SK-N-SH treated with all-trans-retinoic acid at 6 μM for 48 hours (cell line): ENCODE data around the gene SUPT4H1.

Source experiments
- ATAC-seq: fragments of 200-7000 bp; cut with Tn5 transposase; 3 replicates; pipeline ENCODE4 v1.9.1; 2020; ENCODE audit warnings: mild to moderate bottlenecking, moderate library complexity
- ARNTL ChIP-seq: fragments of 450-650 bp; formaldehyde crosslinking; IDR thresholded peaks from 2 replicates; pipeline ENCODE4 v1.5.0; 2020; ENCODE audit warnings: low read depth, mild to moderate bottlenecking, moderate library complexity, borderline replicate concordance
- BACH2 ChIP-seq: fragments of 250-450 bp; sonication (Bioruptor Pico); IDR thresholded peaks from 2 replicates; pipeline ENCODE4 v1.9.0; 2021; ENCODE audit warnings: mild to moderate bottlenecking, borderline replicate concordance
- CSDC2 ChIP-seq: fragments of 250-450 bp; sonication (Bioruptor Pico); IDR thresholded peaks from 2 replicates; pipeline ENCODE4 v1.5.0; 2020; ENCODE audit warnings: mild to moderate bottlenecking, moderate library complexity
- ESRRG ChIP-seq: fragments of 250-450 bp; sonication (Bioruptor Pico); IDR thresholded peaks from 2 replicates; pipeline ENCODE4 v1.6.1; 2021; ENCODE audit warnings: mild to moderate bottlenecking
- GLIS3 ChIP-seq: fragments of 250-450 bp; sonication (Bioruptor Pico); IDR thresholded peaks from 2 replicates; pipeline ENCODE4 v1.5.0; 2020; ENCODE audit warnings: mild to moderate bottlenecking, moderate library complexity
- ISL1 ChIP-seq: fragments of 250-450 bp; sonication (Bioruptor Pico); IDR thresholded peaks from 2 replicates; pipeline ENCODE4 v2.1.2; 2022; ENCODE audit warnings: mild to moderate bottlenecking, moderate library complexity
- OSR1 ChIP-seq: fragments of 250-450 bp; sonication (Bioruptor Pico); IDR thresholded peaks from 2 replicates; pipeline ENCODE4 v1.8.0; 2022; ENCODE audit warnings: moderate library complexity, mild to moderate bottlenecking, inconsistent platforms
- PPARA ChIP-seq: fragments of 250-450 bp; sonication (Bioruptor Pico); IDR thresholded peaks from 2 replicates; pipeline ENCODE4 v1.5.0; 2020; ENCODE audit warnings: mild to moderate bottlenecking, borderline replicate concordance
- RARB ChIP-seq: fragments of 250-450 bp; sonication (Bioruptor Pico); IDR thresholded peaks from 2 replicates; pipeline ENCODE4 v1.8.0; 2021; ENCODE audit warnings: mild to moderate bottlenecking, moderate library complexity
- SNAI2 ChIP-seq: fragments of 250-450 bp; sonication (Bioruptor Pico); IDR thresholded peaks from 2 replicates; pipeline ENCODE4 v1.5.0; 2020; ENCODE audit warnings: mild to moderate bottlenecking, moderate library complexity
- TCF4 ChIP-seq: fragments of 250-450 bp; sonication (Bioruptor Pico); IDR thresholded peaks from 2 replicates; pipeline ENCODE4 v1.8.0; 2021; ENCODE audit warnings: mild to moderate bottlenecking, moderate library complexity, borderline replicate concordance
- ZC3H10 ChIP-seq: fragments of 250-450 bp; sonication (Bioruptor Pico); IDR thresholded peaks from 2 replicates; pipeline ENCODE4 v1.5.1; 2021; ENCODE audit warnings: mild to moderate bottlenecking, moderate library complexity
- ZFP3 ChIP-seq: fragments of 250-450 bp; sonication (Bioruptor Pico); IDR thresholded peaks from 2 replicates; pipeline ENCODE4 v1.5.0; 2020; ENCODE audit warnings: mild to moderate bottlenecking, moderate library complexity
- ZFP30 ChIP-seq: fragments of 450-650 bp; formaldehyde crosslinking; IDR thresholded peaks from 2 replicates; pipeline ENCODE4 v1.5.0; 2022; ENCODE audit warnings: mild to moderate bottlenecking, moderate library complexity
- ZNF565 ChIP-seq: fragments of 450-650 bp; formaldehyde crosslinking; conservative IDR thresholded peaks from 2 replicates; pipeline ENCODE4 v1.5.0; 2020; ENCODE audit warnings: low read depth, mild to moderate bottlenecking, moderate library complexity
- ZNF8 ChIP-seq: fragments of 450-650 bp; formaldehyde crosslinking; IDR thresholded peaks from 2 replicates; pipeline ENCODE4 v1.5.0; 2020; ENCODE audit warnings: mild to moderate bottlenecking, moderate library complexity
- TF ChIP-seq, protein P1 (sequence below): fragments of 250-450 bp; sonication (Bioruptor Pico); IDR thresholded peaks from 2 replicates; pipeline ENCODE4 v1.5.1; 2021; ENCODE audit warnings: mild to moderate bottlenecking, moderate library complexity
- TF ChIP-seq, protein P2 (sequence below): fragments of 250-450 bp; sonication (Bioruptor Pico); IDR thresholded peaks from 2 replicates; pipeline ENCODE4 v1.5.0; 2020; ENCODE audit warnings: mild to moderate bottlenecking, moderate library complexity
- TF ChIP-seq, protein P3 (sequence below): fragments of 250-450 bp; sonication (Bioruptor Pico); IDR thresholded peaks from 2 replicates; pipeline ENCODE4 v1.8.0; 2020; ENCODE audit warnings: mild to moderate bottlenecking, moderate library complexity, borderline replicate concordance
- TF ChIP-seq, protein P4 (sequence below): fragments of 250-450 bp; sonication (Bioruptor Pico); IDR thresholded peaks from 2 replicates; pipeline ENCODE4 v1.8.0; 2021; ENCODE audit warnings: low read depth, mild to moderate bottlenecking, moderate library complexity, borderline replicate concordance
- TF ChIP-seq, protein P5 (sequence below): fragments of 250-450 bp; sonication (Bioruptor Pico); IDR thresholded peaks from 2 replicates; pipeline ENCODE4 v1.5.1; 2020; ENCODE audit warnings: low read depth, mild to moderate bottlenecking, moderate library complexity

SUPT4H1 gene

DNA sequence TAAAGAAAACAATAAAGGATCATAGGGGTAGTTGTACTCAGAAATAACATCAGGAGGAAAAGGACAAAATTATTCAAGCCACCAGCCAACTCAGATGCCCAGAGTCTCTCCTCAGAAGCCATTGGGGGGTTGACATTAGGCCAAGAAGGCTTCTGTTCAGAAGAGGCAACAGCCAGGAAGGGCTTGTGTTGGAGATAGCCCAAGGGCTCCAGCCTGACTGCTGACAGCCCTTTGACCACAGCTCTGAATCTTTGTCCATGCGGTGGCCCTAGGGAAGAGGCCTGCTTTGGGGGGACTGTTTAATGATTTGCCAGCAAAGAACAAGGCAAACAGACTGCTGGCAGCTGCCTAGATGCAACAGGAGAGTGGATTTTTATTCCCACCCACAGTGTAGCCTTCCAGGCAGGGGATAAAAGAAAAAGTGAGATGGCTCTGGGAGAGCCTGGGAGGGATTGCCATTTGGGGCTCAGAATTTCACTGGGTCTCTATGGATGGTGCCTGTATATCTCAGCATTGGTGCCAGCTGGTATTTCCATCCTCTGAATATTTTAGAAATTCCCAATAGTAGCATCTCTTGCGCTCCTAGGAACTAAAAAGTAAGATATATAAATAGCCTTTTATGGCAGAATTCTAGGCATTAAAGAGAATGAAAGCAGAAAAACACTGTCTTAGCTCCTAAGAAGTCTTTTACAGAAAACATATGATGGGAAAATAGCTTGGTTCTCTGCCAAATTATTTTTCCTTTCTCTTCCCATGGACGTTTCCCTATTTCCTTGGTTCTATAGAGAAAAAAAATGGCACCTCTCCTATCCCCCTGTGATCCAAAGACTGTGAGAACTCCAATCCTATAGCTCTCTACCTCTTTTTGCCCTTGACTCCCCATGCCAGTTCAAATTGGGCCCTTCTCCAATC, 29.4 kb upstream of the SUPT4H1 start:
- TF ChIP-seq ZFP3 (CRISPR knock-in tag): no peak
- TF ChIP-seq, protein P1, sequence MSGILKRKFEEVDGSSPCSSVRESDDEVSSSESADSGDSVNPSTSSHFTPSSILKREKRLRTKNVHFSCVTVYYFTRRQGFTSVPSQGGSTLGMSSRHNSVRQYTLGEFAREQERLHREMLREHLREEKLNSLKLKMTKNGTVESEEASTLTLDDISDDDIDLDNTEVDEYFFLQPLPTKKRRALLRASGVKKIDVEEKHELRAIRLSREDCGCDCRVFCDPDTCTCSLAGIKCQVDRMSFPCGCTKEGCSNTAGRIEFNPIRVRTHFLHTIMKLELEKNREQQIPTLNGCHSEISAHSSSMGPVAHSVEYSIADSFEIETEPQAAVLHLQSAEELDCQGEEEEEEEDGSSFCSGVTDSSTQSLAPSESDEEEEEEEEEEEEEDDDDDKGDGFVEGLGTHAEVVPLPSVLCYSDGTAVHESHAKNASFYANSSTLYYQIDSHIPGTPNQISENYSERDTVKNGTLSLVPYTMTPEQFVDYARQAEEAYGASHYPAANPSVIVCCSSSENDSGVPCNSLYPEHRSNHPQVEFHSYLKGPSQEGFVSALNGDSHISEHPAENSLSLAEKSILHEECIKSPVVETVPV: no peak
- no peak for TF ChIP-seq CSDC2 (CRISPR knock-in tag)
- no peak for TF ChIP-seq BACH2 (CRISPR knock-in tag)
- TF ChIP-seq ARNTL: no peak
- TF ChIP-seq ISL1 (CRISPR knock-in tag): no peak
- TF ChIP-seq ZC3H10 (CRISPR knock-in tag): no peak
- TF ChIP-seq PPARA (CRISPR knock-in tag): no peak
- TF ChIP-seq ESRRG: no peak
- no peak for TF ChIP-seq ZNF8 (CRISPR knock-in tag)
- TF ChIP-seq SNAI2: no peak
- TF ChIP-seq, protein P2, sequence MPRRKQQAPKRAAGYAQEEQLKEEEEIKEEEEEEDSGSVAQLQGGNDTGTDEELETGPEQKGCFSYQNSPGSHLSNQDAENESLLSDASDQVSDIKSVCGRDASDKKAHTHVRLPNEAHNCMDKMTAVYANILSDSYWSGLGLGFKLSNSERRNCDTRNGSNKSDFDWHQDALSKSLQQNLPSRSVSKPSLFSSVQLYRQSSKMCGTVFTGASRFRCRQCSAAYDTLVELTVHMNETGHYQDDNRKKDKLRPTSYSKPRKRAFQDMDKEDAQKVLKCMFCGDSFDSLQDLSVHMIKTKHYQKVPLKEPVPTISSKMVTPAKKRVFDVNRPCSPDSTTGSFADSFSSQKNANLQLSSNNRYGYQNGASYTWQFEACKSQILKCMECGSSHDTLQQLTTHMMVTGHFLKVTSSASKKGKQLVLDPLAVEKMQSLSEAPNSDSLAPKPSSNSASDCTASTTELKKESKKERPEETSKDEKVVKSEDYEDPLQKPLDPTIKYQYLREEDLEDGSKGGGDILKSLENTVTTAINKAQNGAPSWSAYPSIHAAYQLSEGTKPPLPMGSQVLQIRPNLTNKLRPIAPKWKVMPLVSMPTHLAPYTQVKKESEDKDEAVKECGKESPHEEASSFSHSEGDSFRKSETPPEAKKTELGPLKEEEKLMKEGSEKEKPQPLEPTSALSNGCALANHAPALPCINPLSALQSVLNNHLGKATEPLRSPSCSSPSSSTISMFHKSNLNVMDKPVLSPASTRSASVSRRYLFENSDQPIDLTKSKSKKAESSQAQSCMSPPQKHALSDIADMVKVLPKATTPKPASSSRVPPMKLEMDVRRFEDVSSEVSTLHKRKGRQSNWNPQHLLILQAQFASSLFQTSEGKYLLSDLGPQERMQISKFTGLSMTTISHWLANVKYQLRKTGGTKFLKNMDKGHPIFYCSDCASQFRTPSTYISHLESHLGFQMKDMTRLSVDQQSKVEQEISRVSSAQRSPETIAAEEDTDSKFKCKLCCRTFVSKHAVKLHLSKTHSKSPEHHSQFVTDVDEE (CRISPR knock-in tag): no peak
- no peak for TF ChIP-seq ZFP30
- no peak for TF ChIP-seq TCF4 (CRISPR knock-in tag)
- TF ChIP-seq ZNF565 (CRISPR knock-in tag): no peak
- TF ChIP-seq OSR1 (CRISPR knock-in tag): no peak
- TF ChIP-seq, protein P3, sequence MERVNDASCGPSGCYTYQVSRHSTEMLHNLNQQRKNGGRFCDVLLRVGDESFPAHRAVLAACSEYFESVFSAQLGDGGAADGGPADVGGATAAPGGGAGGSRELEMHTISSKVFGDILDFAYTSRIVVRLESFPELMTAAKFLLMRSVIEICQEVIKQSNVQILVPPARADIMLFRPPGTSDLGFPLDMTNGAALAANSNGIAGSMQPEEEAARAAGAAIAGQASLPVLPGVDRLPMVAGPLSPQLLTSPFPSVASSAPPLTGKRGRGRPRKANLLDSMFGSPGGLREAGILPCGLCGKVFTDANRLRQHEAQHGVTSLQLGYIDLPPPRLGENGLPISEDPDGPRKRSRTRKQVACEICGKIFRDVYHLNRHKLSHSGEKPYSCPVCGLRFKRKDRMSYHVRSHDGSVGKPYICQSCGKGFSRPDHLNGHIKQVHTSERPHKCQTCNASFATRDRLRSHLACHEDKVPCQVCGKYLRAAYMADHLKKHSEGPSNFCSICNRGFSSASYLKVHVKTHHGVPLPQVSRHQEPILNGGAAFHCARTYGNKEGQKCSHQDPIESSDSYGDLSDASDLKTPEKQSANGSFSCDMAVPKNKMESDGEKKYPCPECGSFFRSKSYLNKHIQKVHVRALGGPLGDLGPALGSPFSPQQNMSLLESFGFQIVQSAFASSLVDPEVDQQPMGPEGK (CRISPR knock-in tag): no peak
- TF ChIP-seq RARB (CRISPR knock-in tag): no peak
- TF ChIP-seq, protein P4, sequence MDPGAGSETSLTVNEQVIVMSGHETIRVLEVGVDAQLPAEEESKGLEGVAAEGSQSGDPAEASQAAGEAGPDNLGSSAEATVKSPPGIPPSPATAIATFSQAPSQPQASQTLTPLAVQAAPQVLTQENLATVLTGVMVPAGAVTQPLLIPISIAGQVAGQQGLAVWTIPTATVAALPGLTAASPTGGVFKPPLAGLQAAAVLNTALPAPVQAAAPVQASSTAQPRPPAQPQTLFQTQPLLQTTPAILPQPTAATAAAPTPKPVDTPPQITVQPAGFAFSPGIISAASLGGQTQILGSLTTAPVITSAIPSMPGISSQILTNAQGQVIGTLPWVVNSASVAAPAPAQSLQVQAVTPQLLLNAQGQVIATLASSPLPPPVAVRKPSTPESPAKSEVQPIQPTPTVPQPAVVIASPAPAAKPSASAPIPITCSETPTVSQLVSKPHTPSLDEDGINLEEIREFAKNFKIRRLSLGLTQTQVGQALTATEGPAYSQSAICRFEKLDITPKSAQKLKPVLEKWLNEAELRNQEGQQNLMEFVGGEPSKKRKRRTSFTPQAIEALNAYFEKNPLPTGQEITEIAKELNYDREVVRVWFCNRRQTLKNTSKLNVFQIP (CRISPR knock-in tag): no peak
- no peak for TF ChIP-seq GLIS3 (CRISPR knock-in tag)
- TF ChIP-seq, all 23 proteins: peak for 0
- ATAC-seq: no peak

DNA sequence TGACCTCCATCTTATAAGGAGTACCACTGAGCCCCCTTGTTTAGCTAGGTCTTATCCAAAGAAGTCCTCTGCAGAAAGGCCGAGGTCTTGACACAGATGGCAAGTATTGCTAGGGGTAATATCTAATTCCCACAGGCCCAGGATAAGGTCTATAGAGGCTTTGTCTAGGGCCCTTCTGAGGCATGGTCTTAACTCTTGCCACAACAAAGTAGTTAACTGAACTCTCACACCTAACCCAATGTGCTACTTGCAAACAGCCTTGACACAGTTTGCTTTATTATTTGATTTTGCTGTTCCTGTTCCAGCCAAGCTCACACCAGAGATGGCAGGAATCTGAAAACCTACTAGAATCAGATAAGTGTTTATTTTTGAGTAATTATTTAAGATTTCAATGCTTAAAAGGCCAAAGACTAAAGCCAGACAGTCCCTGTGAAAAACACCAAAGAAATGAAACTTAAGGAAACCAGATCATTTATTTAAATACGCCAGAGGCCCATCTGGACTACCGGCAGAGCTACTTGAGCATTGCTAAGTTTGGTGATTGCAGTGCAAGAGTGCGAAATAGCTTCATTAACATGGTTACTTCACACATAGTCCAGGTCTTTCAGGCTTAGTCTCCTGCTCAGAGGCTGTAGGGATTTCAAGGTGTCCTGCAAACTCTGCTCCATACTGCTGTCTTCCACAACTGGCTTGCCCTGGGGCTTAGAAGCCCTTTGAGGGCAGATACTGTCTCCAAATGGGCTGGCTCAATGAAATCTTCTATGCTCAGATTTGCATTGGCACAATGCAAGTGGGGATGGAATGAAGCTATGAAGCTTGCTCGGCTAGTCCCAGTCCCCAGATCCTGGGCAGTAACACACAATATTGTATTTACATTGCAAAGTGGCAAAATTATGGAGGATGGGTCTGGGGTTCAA, 28.5 kb upstream of the SUPT4H1 start:
- ATAC-seq: no peak
- TF ChIP-seq, protein P4 (CRISPR knock-in tag): no peak
- TF ChIP-seq SNAI2: no peak
- no peak for TF ChIP-seq RARB (CRISPR knock-in tag)
- TF ChIP-seq, protein P1: no peak
- TF ChIP-seq TCF4 (CRISPR knock-in tag): no peak
- TF ChIP-seq ZFP3 (CRISPR knock-in tag): no peak
- TF ChIP-seq, protein P5, sequence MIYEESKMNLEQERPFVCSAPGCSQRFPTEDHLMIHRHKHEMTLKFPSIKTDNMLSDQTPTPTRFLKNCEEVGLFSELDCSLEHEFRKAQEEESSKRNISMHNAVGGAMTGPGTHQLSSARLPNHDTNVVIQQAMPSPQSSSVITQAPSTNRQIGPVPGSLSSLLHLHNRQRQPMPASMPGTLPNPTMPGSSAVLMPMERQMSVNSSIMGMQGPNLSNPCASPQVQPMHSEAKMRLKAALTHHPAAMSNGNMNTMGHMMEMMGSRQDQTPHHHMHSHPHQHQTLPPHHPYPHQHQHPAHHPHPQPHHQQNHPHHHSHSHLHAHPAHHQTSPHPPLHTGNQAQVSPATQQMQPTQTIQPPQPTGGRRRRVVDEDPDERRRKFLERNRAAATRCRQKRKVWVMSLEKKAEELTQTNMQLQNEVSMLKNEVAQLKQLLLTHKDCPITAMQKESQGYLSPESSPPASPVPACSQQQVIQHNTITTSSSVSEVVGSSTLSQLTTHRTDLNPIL: no peak
- no peak for TF ChIP-seq ZNF565 (CRISPR knock-in tag)
- TF ChIP-seq ARNTL: no peak
- TF ChIP-seq, protein P2 (CRISPR knock-in tag): no peak
